Renal cortical epithelial cell (primary cell): Measurements from ENCODE around the gene CNTNAP1. TPM values are rescaled to one million over a fixed set of nuclear protein-coding genes. Genes with fewer than 3 reads are reported as not detected.

Experiments
- DNase-seq: peaks from one replicate; pipeline ENCODE4 v3.0.0-alpha.2; 2011; ENCODE audit warnings: low read depth
- total RNA-seq: library from RNA; depleted of rRNA; stranded (reverse); fragments of >200 nt; gene quantifications from 2 replicates; pipeline ENCODE4 v1.2.3, GENCODE V29; 2014

CNTNAP1 gene
- total RNA-seq, 1 donor from 2014 or later = 15.2 TPM

DNA sequence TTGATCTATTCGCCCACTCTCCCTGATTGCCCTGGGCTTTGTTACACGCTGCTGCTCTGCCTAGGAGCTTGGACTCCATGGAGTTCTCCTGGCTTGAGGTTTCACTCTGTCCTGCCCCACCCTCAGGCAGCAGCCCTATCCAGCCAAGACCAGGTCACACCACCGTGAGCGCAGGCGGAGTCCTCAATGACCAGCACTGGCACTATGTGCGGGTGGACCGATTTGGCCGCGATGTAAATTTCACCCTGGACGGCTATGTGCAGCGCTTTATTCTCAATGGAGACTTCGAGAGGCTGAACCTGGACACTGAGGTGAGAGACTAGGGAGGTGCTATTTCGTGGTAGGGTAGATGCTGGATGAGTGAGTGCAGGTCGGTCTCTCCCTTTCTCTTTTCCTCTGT, 3.5 kb downstream of the CNTNAP1 start:
- DNase-seq = no peak

DNA sequence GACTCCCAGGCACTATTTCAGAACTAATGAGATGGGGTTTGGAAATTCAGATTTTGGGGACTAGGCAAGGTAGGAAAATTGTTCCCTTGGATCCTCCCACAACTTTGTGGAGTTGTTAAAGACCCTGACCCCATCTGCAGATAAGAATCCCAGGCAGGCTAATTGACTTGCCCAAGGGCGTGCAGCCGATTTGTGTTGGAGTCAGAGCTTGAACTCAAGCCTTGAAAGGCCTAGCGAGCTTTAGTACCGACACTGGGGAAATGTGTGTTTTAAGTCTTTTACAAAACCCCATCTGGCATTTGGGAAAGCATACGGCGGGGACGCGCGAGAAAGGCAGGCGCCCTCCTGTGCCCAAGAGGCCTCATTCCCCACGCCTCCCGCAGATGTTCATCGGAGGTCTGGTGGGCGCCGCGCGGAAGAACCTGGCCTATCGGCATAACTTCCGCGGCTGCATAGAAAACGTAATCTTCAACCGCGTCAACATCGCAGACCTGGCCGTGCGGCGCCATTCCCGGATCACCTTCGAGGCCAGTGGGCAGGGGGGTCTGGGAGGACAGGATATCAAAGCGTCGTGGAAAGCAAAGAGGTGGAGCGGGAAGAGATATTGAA, 4.3 kb downstream of the CNTNAP1 start:
- DNase-seq = no peak

DNA sequence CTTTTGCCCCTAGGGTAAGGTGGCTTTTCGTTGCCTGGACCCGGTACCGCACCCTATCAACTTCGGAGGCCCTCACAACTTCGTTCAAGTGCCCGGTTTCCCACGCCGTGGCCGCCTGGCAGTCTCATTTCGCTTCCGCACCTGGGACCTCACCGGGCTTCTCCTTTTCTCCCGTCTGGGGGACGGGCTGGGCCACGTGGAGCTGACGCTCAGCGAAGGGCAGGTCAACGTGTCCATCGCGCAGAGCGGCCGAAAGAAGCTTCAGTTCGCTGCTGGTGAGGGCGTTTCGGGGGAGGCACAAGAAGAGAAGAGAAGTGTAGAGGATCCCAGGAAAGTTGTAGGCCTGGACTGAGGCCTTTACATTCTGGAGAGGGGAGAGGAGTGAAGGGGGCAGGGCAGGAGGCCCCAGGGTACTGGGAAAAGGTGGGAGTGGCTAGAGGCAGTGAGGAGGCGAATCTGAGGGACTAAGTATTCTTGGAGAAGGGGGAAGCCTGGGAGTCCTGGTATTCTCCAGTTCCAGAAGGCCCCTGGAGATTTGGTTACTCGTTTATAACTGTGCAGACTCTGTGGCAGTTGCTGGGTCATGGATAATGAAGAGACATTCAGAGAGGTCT, 5.5 kb downstream of the CNTNAP1 start:
- DNase-seq = no peak

DNA sequence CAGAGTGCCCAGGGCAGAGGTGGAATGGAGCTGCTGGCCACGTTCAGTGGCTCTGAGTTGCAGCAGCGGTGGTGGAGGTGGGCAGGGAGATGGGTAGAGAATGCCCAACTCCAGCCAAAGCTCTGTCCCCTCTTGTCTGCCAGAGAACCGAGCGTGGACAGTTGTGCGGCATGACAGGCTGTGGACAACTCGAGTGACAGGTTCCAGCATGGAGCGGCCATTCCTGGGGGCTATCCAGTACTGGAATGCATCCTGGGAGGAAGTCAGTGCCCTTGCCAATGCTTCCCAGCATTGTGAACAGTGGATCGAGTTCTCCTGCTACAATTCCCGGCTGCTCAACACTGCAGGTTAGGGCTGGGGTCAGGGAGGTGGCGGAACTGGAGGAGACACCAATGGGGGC, 8.3 kb downstream of the CNTNAP1 start:
- no peak for DNase-seq

DNA sequence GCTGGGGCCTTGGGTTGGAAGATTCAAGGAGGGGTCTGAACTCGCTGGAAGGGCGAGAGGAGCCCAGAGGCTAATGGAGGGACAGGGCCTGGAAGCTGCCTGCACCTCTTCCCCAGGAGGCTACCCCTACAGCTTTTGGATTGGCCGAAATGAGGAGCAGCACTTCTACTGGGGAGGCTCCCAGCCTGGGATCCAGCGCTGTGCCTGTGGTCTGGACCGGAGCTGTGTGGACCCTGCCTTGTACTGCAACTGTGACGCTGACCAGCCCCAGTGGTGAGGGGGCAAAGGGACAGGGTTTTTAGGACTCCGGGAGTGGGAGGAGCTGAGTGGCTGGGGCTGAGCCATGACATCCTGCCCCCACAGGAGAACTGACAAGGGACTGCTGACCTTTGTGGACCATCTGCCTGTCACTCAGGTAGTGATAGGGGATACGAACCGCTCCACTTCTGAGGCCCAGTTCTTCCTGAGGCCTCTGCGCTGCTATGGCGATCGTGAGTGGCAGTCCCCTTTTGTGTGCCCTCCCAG, 8.8 kb downstream of the CNTNAP1 start:
- no peak for DNase-seq

DNA sequence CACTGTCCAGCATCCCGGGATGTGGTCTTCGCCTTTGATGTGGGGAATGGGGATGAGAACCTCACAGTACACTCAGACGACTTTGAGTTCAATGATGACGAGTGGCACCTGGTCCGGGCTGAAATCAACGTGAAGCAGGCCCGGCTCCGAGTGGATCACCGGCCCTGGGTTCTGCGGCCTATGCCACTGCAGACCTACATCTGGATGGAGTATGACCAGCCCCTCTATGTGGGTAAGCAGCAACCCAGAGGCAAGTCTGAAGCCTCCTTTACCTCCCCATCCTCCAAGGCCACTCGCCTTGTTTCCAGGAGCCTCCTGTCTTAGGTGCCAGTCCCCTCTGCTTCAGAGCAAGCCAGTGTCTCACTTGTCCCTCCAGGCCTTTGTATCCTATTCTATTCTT, 10.2 kb downstream of the CNTNAP1 start:
- no peak for DNase-seq

DNA sequence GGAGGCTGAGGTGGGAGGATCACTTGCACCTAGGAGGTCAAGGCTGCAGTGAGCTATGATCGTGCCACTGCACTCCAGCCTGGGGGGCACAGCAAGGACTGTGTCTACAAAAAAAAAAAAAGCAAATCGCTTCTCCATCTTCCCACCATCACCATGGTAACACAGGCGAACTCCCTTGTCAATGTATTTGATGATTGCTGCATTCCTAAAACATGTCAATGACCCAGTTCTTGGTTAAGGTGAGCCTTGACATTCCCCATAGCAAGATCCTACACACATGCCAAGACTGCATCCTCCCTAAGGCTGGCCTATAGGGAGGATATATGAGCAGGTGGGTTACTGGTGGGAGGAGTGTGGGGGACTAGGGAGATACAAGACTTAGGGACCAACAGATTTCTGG, 12.2 kb downstream of the CNTNAP1 start:
- DNase-seq = no peak

DNA sequence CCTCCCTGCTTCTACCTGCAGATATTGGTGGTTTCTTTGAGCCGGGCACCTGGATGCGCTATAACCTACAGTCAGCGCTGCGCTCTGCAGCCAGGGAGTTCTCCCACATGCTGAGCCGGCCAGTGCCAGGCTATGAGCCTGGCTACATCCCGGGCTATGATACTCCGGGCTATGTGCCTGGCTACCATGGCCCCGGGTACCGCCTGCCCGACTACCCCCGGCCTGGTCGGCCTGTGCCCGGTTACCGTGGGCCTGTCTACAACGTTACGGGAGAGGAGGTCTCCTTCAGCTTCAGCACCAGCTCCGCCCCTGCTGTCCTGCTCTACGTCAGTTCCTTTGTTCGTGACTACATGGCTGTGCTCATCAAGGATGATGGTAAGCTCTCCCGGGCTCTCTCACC, 13.2 kb downstream of the CNTNAP1 start:
- no peak for DNase-seq

DNA sequence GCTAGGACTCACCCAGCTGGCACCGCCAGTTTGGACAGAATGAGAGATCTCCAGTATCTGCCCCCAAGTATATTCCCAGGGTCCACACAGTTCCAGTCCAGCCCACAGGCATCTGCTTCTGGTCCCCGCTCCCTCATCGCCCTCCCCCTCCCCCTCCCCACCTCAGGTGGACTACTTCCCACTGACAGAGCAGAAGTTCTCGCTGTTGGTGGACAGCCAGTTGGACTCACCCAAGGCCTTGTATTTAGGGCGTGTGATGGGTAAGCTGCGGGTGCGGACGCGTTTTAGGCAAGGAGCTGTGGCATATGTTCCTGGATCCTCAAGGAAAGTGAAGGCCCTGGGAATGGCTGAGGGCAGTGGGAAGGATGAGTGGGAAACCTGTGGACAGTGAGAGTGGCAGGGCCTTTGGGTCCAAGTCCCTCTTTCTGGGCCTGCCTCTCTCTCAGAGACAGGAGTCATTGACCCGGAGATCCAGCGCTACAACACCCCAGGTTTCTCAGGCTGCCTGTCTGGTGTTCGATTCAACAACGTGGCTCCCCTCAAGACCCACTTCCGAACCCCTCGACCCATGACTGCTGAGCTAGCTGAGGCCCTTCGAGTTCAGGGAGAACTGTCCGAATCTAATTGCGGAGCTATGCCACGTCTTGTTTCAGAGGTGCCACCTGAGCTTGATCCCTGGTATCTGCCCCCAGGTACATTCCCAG, 14.9 kb downstream of the CNTNAP1 start:
- DNase-seq = no peak

DNA sequence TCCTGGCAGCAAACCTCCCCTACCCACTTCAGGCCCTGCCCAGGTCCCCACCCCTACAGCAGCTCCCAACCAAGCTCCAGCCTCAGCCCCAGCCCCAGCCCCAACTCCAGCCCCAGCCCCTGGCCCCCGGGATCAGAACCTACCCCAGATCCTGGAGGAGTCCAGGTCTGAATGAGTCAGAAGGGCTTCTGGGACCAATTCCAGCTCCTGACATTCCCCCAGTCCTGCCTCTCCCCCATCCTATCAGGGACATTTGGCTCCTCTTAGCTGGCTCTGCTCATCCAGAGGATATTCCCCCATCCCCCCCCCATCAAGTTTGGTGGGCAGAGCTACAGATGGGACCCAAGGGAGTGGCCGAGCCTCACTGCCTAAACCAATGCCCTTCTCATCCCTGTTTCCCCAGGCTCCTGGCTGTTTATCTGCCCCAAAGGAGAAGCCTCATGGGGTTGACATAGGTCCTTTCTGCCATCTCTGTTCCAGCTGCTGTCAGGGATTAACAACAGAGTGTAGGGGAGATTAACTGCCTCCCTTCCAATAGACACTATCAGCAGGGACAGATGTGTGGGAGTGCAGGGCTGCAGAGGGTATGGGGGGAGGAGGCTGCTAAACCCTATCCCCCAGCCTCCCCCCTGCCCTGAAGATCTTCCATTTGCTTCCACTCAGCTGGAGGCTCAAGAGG, 16.5 kb downstream of the CNTNAP1 start:
- no peak for DNase-seq

DNA sequence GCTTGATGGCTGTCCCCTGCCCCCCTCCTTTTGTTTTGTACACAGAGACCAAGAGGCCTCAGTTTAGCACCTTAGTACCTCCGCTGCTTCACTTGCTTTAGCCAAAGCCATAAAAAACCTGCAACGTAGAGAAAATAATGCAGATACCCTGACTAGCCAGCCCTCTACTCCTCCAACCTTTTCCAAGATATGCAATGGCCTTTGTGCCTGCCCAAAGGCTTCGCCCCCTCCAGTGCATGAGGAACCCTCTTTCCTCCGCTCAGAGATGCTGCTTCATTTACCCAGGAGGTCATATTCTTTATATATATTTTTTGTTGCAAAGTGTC, 17.0 kb downstream of the CNTNAP1 start:
- no peak for DNase-seq

DNA sequence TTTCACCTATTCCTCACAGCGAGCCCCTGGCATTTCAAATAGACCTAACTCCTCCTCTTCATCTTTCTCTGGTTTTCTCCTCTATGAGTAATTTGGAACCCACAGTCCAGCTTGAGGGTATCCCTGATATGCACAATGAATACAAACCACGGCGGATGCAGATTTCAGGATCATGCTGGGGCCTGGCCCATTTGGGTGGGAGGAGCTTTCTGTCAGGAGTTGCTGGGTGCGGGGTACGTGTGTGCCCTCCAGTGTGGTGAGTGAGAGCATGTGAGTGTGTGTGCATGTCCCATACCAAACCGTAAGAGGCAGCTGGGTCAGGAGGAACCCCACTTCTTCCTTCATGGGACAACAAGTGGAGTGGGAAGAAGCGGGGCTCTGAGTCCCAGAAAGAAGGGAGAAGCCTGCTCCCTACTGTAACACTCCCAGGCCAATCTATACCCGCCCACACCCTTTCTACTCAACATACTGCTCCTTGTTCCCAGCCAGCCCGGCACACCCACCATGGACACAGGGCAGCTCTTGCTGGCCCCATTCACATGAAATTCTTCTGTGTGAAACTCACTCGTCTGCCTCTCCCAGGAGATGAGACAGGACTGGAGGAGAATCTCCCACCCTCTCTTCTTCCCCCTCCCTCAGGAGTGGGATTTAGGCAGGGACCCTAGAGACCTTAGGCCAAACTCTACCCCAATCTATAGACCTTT, 18.4 kb downstream of the CNTNAP1 start:
- no peak for DNase-seq

DNA sequence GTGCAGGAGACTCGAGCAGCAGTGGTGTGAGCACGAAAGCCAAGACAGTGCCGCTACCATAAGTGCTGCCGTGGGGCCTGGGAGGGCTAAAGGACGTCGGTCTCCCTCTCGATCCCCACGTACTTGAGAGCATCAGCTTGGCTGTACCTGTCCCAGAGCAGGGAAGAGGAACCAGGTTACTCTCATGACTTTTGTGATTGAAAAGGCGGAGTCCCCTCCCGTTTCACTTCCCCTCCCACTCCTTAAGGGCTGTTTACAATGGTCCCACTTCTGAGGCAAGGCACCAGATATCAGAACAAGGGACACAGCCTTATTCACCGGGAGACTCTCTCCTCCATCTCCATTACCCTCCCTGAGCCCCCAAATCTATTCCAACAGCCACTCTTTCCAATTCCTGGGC, 20.1 kb downstream of the CNTNAP1 start:
- no peak for DNase-seq

DNA sequence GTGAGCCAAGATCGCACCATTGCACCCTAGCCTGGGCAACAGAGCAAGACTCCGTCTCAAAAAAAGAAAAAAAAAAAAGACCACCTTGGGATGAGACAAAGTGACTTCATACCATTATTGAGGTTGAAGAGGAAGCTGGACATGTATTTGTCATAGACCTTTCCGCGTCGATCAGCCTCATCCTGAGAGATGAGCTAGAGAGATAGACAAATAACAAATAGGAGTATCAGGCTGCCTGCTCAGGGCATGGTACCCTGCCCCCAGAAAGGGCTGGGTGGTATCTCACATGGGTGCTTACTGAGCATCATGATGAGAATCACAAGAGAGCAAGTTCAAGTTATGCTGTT, 22.1 kb downstream of the CNTNAP1 start:
- DNase-seq = no peak

DNA sequence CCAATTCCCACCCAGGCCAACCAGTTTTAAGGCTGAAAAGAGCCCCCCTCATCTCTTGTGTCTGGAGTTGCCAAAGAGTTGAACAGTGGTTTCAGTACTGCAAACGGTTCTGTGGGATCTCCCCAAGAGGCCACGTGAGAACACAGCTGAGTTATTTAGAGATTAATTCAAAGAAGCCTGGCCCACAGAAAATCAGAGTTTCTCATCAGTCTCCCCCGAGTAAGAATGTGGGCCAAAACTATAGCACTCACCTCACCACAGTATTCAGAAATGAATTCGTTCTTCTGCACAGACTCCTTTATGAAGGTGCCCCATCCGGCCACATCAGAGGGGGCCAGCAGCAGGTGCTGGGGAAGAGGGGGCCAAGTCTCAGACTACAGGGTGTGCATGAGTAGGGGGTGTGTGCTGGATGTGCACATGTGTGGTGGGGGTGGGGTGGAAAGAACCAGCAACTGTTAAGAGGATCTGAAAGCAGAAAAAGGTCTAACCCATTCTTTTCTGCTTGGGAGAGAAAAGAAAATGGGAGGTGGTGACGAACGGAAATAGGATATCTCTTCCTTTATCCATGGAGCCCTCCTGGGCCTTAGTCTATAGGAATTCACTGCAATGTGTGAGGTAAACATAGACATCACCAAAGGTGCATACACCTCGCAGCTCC, 22.6 kb downstream of the CNTNAP1 start:
- DNase-seq = no peak

DNA sequence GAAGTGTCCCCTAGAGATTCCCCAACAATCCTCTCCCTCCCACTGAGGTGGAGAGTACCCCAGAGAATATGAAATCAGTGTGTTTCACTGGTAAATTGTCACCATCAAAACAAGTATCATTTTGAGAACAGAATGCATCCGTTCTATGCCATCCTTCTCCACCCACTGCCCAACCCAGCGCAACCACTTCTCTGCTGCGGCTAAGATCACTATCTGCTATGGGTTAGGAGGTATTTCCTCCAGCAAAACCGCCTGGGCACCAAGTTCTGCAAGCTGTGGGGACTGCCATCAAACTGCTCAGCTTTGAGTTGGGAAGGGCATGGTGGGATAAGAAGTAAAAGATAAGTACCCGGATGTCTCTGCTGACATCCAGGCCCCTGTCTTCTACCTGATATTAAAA, 24.4 kb downstream of the CNTNAP1 start:
- no peak for DNase-seq

DNA sequence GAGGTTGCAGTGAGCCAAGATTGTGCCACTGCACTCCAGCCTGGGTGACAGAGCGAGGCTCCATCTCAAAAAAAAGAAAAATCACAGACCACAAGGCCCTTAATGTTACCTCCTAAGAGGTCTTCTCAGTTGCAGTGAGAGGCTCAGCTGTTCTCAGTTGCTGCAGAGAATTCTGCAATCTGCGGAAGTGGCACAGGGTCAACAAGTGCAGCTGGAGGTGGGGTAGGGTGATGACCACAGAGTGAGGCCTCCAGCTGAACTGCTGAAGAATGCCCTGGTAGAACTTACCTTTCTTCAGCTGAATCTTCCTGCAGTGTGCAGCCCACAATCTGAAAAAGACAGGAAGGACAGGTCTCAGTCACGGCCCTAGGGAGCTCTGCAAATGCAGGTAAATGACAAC, 26.3 kb downstream of the CNTNAP1 start:
- DNase-seq = no peak

DNA sequence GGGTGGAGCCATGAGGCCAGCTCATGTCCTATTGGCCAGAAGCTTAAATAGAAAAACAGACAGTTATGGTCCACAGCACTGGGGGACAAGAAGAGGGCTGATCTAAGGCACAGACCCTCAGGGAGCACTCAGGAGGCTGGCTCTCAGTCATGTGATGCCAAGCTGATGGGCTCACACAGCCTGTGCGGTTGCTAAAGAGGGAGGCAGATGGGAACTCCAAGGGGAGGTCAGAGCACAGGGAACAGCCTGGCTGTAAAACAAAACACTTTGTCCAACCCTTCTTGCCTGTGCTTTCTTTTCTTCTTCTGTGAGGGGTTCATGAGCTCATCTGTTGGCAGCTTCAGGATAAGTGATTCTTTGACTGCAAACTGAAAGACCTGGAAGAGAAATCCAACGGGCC, 27.2 kb downstream of the CNTNAP1 start:
- no peak for DNase-seq

DNA sequence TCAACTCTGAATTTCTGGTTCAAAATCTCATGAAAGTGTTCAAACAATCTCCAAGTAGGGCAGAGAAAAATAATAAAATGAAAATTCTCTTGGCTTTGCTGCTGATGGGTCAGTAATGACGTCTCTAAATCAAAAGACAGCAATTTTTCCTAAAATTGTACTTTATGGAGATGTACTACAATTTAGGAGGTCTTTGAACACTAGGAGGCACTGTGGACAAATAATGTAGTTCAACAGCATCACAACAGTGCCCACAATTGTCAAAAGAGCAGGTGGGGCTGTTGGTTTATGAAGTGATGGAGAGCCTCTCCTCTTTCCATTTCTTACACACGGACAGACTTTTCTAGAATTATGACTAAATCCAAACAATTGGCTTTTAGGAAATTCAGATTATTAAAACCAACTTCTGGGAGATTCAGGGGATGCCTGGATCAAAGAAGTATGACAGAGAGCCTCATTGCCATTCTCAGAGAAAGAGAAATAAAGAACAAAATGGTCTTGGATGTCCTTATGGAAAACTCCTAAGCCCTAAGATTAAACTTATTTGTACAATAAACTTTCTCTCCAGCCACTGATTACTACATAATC, 38.8 kb downstream of the CNTNAP1 start:
- peak; percentile 74 for DNase-seq

DNA sequence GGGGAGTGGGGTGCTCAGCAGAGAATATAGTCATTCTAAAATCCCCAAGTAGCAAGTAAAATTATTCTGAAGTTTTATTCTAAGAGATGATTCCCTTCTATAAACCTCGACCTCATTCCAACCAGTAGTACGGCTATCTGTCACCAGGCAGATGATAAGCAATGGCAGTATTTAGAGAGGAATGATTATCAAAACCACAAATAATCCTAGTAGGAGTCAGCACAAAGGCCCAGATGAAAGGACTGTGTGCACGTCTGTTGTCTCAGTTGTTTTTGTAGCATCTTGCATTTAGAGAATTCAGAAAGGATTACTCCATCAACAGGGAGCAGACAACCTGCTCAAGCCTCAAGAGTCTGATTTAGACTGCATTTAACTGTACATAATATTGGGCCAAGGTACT, 41.3 kb downstream of the CNTNAP1 start:
- DNase-seq = no peak

DNA sequence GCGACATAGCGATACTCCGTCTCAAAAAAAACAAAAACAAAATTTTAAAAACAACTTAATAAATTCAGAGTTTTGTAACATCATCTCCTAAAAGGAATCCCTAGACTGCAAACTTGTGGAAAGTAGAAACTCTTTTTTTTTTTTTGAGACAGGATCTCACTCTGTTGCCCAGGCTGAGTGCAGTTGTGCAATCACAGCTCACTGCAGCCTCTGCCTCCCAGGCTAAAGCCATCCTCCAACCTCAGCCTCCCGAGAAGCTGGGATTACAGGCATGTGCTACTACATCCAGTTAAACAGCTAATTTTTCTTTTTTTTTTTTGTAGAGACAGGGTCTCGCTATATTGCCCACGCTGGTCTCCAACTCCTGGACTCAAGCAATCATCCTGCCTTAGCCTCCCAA, 42.8 kb downstream of the CNTNAP1 start:
- no peak for DNase-seq
